ENCODE results near the gene CTSE.

Gene CTSE

GRCh38 chr1:206002871-206003801, 20.6 kb downstream of the CTSE start, which contains the start of gene RAB7B:
TSS of gene RAB7B (minus strand) at chr1:206003395. CDS start at chr1:205994135, 9,260 bp downstream.
- peak within 1 kb of the TSS; percentile 21 for H3K4me3 ChIP-seq (ENCODE audit: severe bottlenecking)
- H3K9me3 ChIP-seq (ENCODE audit: severe bottlenecking), result no peaks in the 10 kb centered on the region
- TF ChIP-seq, protein P1, sequence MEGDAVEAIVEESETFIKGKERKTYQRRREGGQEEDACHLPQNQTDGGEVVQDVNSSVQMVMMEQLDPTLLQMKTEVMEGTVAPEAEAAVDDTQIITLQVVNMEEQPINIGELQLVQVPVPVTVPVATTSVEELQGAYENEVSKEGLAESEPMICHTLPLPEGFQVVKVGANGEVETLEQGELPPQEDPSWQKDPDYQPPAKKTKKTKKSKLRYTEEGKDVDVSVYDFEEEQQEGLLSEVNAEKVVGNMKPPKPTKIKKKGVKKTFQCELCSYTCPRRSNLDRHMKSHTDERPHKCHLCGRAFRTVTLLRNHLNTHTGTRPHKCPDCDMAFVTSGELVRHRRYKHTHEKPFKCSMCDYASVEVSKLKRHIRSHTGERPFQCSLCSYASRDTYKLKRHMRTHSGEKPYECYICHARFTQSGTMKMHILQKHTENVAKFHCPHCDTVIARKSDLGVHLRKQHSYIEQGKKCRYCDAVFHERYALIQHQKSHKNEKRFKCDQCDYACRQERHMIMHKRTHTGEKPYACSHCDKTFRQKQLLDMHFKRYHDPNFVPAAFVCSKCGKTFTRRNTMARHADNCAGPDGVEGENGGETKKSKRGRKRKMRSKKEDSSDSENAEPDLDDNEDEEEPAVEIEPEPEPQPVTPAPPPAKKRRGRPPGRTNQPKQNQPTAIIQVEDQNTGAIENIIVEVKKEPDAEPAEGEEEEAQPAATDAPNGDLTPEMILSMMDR (IDR thresholded peaks at IDR 0.05; ENCODE audit: poor library complexity, severe bottlenecking), result no peak
- H3K36me3 ChIP-seq (ENCODE audit: low read depth), result peaks cover 5% of the 10 kb centered on the region
- peaks cover 45% of the 10 kb centered on the region for H3K4me1 ChIP-seq (ENCODE audit: insufficient read depth, poor library complexity, severe bottlenecking)
- peak; percentile 53 for ATAC-seq (ENCODE audit: low read depth)
- no peak for DNase-seq (ENCODE audit: low spot score)
- peak within 1 kb of the TSS; percentile 91 for H3K27ac ChIP-seq (ENCODE audit: poor library complexity, severe bottlenecking)
- H3K27me3 ChIP-seq (ENCODE audit: insufficient read depth, poor library complexity, severe bottlenecking), result no peaks in the 10 kb centered on the region

DNA sequence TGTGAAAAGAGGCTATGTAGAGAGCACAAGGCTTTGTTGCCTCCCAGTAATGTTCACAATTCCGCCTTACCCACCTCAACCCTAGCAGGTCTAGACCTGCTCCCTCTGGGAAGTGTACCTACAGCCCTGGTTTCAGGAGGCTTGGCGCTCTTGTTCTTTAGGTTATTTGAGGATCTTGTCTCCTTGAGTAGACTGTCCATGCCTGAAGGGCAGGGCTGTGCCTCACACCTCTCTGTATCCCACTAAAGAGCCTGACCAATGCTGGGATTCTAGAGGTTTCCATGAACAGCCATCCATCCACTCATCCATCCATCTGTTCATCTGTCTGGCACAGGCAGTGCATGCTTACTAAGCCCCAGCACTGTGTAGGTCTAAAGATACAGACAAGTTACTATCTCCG, 21.5 kb downstream of the CTSE start:
- no peaks in the 10 kb centered on the region for H3K9me3 ChIP-seq (ENCODE audit: severe bottlenecking)
- H3K36me3 ChIP-seq (ENCODE audit: low read depth), result peaks cover 5% of the 10 kb centered on the region
- TF ChIP-seq, protein P1 (IDR thresholded peaks at IDR 0.05; ENCODE audit: poor library complexity, severe bottlenecking), result no peak
- DNase-seq (ENCODE audit: low spot score) (no peak), ATAC-seq (ENCODE audit: low read depth) (peak; percentile 73)
- H3K4me1 ChIP-seq (ENCODE audit: insufficient read depth, poor library complexity, severe bottlenecking), result peaks cover 45% of the 10 kb centered on the region
- peak overlapping the region; percentile 21 for H3K4me3 ChIP-seq (ENCODE audit: severe bottlenecking)
- H3K27me3 ChIP-seq (ENCODE audit: insufficient read depth, poor library complexity, severe bottlenecking), result no peaks in the 10 kb centered on the region
- H3K27ac ChIP-seq (ENCODE audit: poor library complexity, severe bottlenecking), result peak overlapping the region; percentile 91

DNA sequence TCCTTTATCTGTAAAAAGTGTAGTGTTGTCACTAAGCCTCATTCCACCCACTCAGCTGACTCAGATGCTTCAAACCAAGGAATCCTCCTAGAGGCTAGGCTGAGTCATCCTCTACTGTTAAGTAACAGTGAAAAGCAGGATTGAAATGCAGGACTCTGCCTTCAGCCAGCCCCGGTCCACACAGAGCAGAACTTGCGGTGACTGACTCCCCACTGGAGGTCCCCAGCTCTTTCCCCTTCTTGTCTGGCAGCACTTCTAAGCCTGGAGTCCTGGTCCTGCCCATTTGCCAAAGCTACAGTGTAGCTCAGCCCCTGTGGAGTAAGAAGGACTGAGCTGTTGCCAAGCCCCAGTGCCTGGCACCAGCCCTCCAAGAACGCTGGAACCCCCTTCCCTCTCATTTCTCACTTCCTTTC, 22.2 kb downstream of the CTSE start:
- Histone ChIP-seq H3K9me3 (ENCODE audit: severe bottlenecking) (no peaks in the 10 kb centered on the region), H3K4me1 (ENCODE audit: insufficient read depth, poor library complexity, severe bottlenecking) (peaks cover 45% of the 10 kb centered on the region), H3K27me3 (ENCODE audit: insufficient read depth, poor library complexity, severe bottlenecking) (no peaks in the 10 kb centered on the region), H3K36me3 (ENCODE audit: low read depth) (peaks cover 5% of the 10 kb centered on the region), H3K4me3 (ENCODE audit: severe bottlenecking) (peak overlapping the region; percentile 21), H3K27ac (ENCODE audit: poor library complexity, severe bottlenecking) (peak overlapping the region; percentile 91)
- DNase-seq (ENCODE audit: low spot score), result no peak
- peak; percentile 82 for ATAC-seq (ENCODE audit: low read depth)
- TF ChIP-seq, protein P1 (IDR thresholded peaks at IDR 0.05; ENCODE audit: poor library complexity, severe bottlenecking), result peak; percentile 14

- Histone ChIP-seq H3K36me3 (ENCODE audit: low read depth) (peaks cover 5% of the 10 kb centered on the region), H3K27me3 (ENCODE audit: insufficient read depth, poor library complexity, severe bottlenecking) (no peaks in the 10 kb centered on the region), H3K4me1 (ENCODE audit: insufficient read depth, poor library complexity, severe bottlenecking) (peaks cover 45% of the 10 kb centered on the region), H3K4me3 (ENCODE audit: severe bottlenecking) (no peak overlapping the region), H3K9me3 (ENCODE audit: severe bottlenecking) (no peaks in the 10 kb centered on the region), H3K27ac (ENCODE audit: poor library complexity, severe bottlenecking) (peak overlapping the region; percentile 91)
- no peak for ATAC-seq (ENCODE audit: low read depth)
- TF ChIP-seq, protein P1 (IDR thresholded peaks at IDR 0.05; ENCODE audit: poor library complexity, severe bottlenecking), result no peak
- DNase-seq (ENCODE audit: low spot score), result no peak
Observed at GRCh38 chr1:206000641-206001339, 22.9 kb downstream of the CTSE start.

Measured in RWPE2 (cell line).